Glutamatergic neuron (in vitro differentiated cells): Measurements from ENCODE around the gene UGT1A10. TPM values are rescaled to one million over a fixed set of nuclear protein-coding genes. Genes with fewer than 3 reads are reported as not detected.

Experiments used
- DNase-seq: peaks from one replicate; pipeline ENCODE4 v3.0.0; 2022
- H3K27ac Mint-ChIP-seq: one replicate; pipeline ENCODE4 v1.8.0; 2020; ENCODE audit warnings: mild to moderate bottlenecking, mixed read lengths, inconsistent platforms; ENCODE audit not compliant: unreplicated experiment
- H3K27me3 Mint-ChIP-seq: one replicate; pipeline ENCODE4 v1.8.0; 2020; ENCODE audit warnings: mild to moderate bottlenecking, moderate library complexity, mixed read lengths, inconsistent platforms; ENCODE audit not compliant: unreplicated experiment
- H3K36me3 Mint-ChIP-seq: one replicate; pipeline ENCODE4 v1.8.0; 2020; ENCODE audit warnings: mild to moderate bottlenecking, mixed read lengths, inconsistent platforms; ENCODE audit not compliant: unreplicated experiment
- H3K4me1 Mint-ChIP-seq: one replicate; pipeline ENCODE4 v1.8.0; 2020; ENCODE audit warnings: mild to moderate bottlenecking, low read depth, mixed read lengths, inconsistent platforms; ENCODE audit not compliant: unreplicated experiment
- H3K4me3 Mint-ChIP-seq: one replicate; pipeline ENCODE4 v1.8.0; 2020; ENCODE audit warnings: mild to moderate bottlenecking, mixed read lengths, inconsistent platforms; ENCODE audit not compliant: unreplicated experiment
- H3K9me3 Mint-ChIP-seq: one replicate; pipeline ENCODE4 v1.8.0; 2020; ENCODE audit warnings: mild to moderate bottlenecking, moderate library complexity, mixed read lengths, inconsistent platforms; ENCODE audit not compliant: unreplicated experiment
- CTCF ChIP-seq: fragments of 200-600 bp; sonication (generic); IDR thresholded peaks from one replicate; pipeline ENCODE4 v1.5.0; 2021; ENCODE audit not compliant: partially characterized antibody, unreplicated experiment
- total RNA-seq: library from RNA; stranded (reverse); fragmentation: NEBNext Ultra II Directional; extraction: Animal tissue kit (Norgen Biotek cat#: 25700); gene quantifications from one replicate; pipeline ENCODE4 v1.2.1, GENCODE V29; 2021; ENCODE audit not compliant: unreplicated experiment

UGT1A10 gene
- total RNA-seq, 1 donor from 2014 or later: not detected

DNA sequence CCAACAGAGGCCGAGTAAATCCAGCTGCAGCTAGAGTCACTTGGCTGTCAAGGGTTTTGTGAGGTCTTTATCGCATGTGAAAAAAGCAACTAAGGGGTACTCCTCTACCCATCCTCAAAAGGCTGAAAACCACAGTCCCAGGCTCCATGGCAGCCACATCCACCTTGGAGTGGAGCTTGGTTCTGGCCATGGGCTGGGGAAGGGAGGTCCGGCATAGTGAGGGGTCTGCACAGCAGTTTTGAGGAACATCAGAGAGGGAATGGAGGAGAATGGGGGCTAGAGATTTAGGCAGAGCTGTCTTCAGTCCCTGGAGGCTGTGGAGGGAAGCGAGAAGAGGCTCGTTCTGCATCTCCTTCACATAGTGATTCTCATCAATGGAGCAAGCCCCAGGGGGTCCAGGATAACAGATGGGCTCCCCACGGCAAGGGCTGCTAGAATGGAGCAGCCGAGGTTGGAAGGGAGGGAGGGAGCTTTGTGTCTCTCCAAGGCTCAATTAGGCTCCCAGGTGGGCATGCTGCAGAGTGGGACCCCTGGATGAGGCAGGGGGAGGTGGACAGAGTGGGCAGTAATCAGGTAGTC is 162.9 kb downstream of the UGT1A10 start:
- Mint-ChIP-seq H3K9me3 (peaks cover 9% of the 10 kb centered on the region), H3K4me3 (no peak overlapping the region), H3K27me3 (peaks cover 3% of the 10 kb centered on the region), H3K4me1 (peaks cover 3% of the 10 kb centered on the region), H3K27ac (no peak overlapping the region), H3K36me3 (no peaks in the 10 kb centered on the region)
- DNase-seq: no peak
- no peak for TF ChIP-seq CTCF

DNA sequence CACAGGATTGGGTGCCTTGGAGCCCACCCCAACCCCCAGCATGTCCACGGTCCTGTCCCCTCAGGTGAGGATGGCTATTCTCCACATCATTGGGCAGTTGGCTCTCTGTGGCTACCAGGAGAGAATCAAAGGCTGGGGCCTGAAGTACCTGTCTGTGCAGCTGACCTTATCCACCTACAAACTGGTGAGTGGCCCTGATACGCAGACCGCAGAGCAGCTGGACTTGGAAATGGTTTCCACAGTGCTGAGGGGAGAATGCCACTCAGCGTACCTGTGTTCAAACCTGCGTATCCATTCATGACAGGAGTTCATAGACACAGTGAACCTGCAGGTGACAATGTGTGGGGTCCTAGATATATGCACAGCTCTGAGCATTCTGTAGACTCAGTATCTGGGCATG is 163.5 kb downstream of the UGT1A10 start:
- H3K4me3 Mint-ChIP-seq: no peak overlapping the region
- DNase-seq: no peak
- no peaks in the 10 kb centered on the region for H3K36me3 Mint-ChIP-seq
- peaks cover 3% of the 10 kb centered on the region for H3K4me1 Mint-ChIP-seq
- H3K9me3 Mint-ChIP-seq: peaks cover 9% of the 10 kb centered on the region
- no peak for TF ChIP-seq CTCF
- H3K27ac Mint-ChIP-seq: no peak overlapping the region
- peaks cover 4% of the 10 kb centered on the region for H3K27me3 Mint-ChIP-seq

- no peak for DNase-seq
- H3K4me3 Mint-ChIP-seq: no peak overlapping the region
- H3K36me3 Mint-ChIP-seq: no peaks in the 10 kb centered on the region
- peaks cover 3% of the 10 kb centered on the region for H3K4me1 Mint-ChIP-seq
- no peak overlapping the region for H3K27ac Mint-ChIP-seq
- H3K27me3 Mint-ChIP-seq: peaks cover 4% of the 10 kb centered on the region
- TF ChIP-seq CTCF: no peak
- H3K9me3 Mint-ChIP-seq: peaks cover 4% of the 10 kb centered on the region
Observed at GRCh38 chr2:233800208-233800607, 164.0 kb downstream of the UGT1A10 start.

DNA sequence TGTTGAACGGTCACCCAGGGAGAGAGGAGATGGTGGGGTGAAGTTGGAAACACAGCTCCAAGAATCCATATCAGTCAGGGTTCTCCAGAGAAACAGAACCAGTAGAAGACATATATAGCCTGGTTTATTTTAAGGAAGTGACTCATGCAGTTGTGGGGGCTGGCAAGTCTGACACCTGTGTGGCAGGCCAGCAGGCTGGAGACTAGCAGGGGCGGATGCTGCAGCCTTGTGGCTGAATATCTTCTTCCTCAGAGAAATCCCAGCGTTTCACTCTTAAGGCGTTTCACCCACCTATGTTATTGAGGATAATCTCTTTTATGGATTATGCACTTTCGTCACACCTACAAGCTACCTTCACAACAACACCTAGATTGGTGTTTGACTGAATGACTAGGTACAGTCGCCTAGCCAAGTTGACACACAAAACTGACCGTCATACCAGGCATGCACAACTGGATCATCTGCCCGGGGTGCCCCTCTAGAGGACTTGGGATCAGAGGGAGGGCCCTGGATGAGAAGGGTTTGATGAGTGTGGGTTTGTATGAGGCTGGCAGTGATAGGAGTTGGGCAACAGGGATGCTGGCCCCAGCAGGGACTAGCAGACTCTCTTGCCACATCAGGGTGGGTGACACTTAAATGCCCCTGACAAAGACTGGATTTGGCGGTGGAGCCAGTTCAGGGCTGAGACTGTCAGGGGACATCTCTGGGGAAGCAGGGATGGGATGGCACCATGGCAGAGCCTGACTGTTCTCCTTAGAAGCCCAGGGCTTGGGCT is 165.3 kb downstream of the UGT1A10 start:
- peaks cover 4% of the 10 kb centered on the region for H3K27me3 Mint-ChIP-seq
- DNase-seq: no peak
- peaks cover 3% of the 10 kb centered on the region for H3K4me1 Mint-ChIP-seq
- no peak for TF ChIP-seq CTCF
- no peak overlapping the region for H3K27ac Mint-ChIP-seq
- H3K9me3 Mint-ChIP-seq: peaks cover 4% of the 10 kb centered on the region
- H3K4me3 Mint-ChIP-seq: no peak overlapping the region
- H3K36me3 Mint-ChIP-seq: no peaks in the 10 kb centered on the region

DNA sequence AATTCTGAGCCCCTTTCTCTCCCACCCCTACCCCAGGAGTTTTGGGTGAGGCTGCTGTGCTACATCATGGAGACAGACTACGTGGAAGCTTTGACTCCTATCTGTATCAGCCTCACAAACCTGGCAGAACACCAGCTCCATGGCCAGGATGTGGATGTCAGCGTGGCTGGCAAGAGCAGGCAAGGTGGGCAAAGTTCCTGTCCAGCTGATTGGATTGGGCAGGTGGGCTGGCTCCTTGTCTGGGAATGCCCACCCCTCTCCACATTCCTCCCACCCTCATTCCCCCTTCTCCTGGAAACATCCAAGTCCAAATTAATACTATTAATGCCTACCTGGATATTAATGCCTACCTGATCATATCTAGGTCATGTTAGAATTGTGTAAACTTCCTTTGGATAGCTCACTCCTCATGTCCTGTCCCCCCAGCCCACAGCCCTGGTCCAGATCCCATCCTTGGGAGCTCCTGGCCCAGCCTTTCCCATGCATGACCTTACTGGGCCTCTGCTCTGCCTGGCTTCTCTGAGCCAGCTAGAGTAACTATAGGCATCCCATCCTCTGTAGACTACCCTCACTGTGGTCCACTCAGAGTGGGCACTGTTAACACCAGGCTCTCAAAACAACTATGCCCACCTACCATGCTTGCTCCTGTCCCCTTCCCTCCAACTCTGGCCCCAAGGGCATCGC is 166.0 kb downstream of the UGT1A10 start:
- peaks cover 4% of the 10 kb centered on the region for H3K27me3 Mint-ChIP-seq
- no peak for TF ChIP-seq CTCF
- H3K4me1 Mint-ChIP-seq: peaks cover 3% of the 10 kb centered on the region
- H3K36me3 Mint-ChIP-seq: no peaks in the 10 kb centered on the region
- no peak overlapping the region for H3K4me3 Mint-ChIP-seq
- no peak for DNase-seq
- H3K27ac Mint-ChIP-seq: no peak overlapping the region
- H3K9me3 Mint-ChIP-seq: peaks cover 4% of the 10 kb centered on the region
